Peyer's patch (tissue), 4 donors: ENCODE data around the gene CACNA1A.

Experiments used
- POLR2A ChIP-seq, 2 donors: fragments of 450-650 bp; IDR thresholded peaks; one replicate each; pipeline ENCODE4 v1.5.1; 2017; ENCODE audit warnings: antibody characterized with exemption in 2 of 2, mild to moderate bottlenecking in 2 of 2, moderate library complexity in 2 of 2
- TF ChIP-seq, protein P1 (sequence below), 6 experiments: fragments of 450-650 bp in 4 of 6; fragments of 200-600 bp in 2 of 6; sonication (generic) in 1 of 6; IDR thresholded peaks; one replicate each; pipeline ENCODE4 v1.5.1; 2017 to 2019; ENCODE audit warnings: antibody characterized with exemption in 6 of 6, mild to moderate bottlenecking in 3 of 6, moderate library complexity in 1 of 6

DNA sequence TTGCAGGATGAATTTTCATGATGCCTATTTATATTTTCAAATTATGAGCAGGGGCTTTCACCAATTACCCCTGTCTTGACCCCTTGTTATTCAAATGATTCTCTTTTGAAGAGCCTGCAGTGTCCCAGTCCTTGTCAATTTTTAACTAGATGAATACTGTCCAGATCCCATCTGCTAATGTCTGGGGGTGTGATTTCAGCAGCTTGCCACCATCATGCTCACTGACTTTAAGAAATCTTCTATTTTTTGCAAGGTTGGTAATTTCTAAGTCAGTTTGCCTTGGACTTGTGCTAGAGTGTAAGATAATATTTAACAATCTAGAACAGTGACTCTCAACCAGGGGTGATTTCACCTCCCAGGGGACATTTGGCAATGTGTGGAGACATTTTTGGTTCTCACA is 106.0 kb downstream of the CACNA1A start:
- TF ChIP-seq, protein P1, sequence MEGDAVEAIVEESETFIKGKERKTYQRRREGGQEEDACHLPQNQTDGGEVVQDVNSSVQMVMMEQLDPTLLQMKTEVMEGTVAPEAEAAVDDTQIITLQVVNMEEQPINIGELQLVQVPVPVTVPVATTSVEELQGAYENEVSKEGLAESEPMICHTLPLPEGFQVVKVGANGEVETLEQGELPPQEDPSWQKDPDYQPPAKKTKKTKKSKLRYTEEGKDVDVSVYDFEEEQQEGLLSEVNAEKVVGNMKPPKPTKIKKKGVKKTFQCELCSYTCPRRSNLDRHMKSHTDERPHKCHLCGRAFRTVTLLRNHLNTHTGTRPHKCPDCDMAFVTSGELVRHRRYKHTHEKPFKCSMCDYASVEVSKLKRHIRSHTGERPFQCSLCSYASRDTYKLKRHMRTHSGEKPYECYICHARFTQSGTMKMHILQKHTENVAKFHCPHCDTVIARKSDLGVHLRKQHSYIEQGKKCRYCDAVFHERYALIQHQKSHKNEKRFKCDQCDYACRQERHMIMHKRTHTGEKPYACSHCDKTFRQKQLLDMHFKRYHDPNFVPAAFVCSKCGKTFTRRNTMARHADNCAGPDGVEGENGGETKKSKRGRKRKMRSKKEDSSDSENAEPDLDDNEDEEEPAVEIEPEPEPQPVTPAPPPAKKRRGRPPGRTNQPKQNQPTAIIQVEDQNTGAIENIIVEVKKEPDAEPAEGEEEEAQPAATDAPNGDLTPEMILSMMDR (IDR thresholded peaks at IDR 0.05): no peak
- no peak for TF ChIP-seq POLR2A (IDR thresholded peaks at IDR 0.05)
